Choroid plexus epithelial cell (primary cell): ENCODE results near the gene SLC6A8.
"Not testable (repeated sequence)": the region's sequence is repeated elsewhere in the genome, so short reads cannot be mapped to it uniquely, and the experiment has no call there.

ENCODE experiments used
- DNase-seq: peaks from one replicate; pipeline ENCODE4 v3.0.0-alpha.2; 2010; ENCODE audit warnings: low read depth
- H3K4me3 ChIP-seq: 2 replicates; pipeline ENCODE4 v1.5.1; 2011; ENCODE audit warnings: low read depth, mild to moderate bottlenecking, control low read depth, low read length, moderate library complexity
- TF ChIP-seq, protein P1 (sequence below): conservative IDR thresholded peaks from 2 replicates; pipeline ENCODE4 v1.5.1; 2011; ENCODE audit warnings: low read depth, mild to moderate bottlenecking, control low read depth, inconsistent platforms, low read length, moderate library complexity

Gene SLC6A8

DNA sequence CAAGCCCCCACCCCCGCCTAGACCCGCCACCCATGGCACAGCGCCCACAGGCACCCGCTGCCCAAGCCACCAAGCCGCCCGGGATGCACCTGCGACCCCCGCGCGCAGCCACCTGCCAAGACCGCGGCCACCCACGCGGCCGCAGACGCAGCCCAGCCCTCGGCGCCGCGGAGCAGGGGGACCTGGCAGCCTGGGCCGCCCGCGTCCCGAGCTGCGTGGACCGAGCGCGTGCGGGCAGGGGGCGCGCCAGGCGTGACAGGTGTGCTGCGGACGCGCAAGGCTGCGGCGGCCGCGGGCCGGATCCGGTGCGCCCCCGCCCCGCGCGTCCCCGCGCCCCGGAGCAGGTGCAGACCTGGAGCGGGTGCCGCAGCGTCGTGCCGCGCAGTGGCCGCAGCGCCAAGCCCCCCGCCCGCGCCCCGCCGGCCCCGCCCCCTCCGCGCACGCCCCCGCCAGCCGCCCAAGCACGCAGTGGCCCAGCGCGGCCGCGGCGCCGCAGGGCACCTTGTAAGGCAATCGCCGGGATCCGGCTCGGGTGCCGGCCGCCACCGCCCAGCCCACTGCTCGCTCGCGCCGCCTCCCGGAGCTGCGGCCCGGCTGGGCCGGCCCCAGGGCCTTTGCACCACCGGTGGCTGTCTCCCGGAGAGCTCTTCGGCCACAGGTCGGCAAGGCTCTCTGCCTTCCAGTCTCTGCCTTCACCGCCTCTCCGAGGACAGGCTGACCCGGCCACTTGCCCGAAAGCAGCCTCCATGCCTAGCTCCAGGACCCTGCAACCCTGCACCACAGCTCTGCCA lies 14.1 kb upstream of the SLC6A8 start, which contains the start of gene PNCK:
Gene PNCK, minus strand, starts transcription at position 386 of the 791 bp plus-strand sequence. CDS start 737 bp downstream, outside the sequence.
- TF ChIP-seq, protein P1, sequence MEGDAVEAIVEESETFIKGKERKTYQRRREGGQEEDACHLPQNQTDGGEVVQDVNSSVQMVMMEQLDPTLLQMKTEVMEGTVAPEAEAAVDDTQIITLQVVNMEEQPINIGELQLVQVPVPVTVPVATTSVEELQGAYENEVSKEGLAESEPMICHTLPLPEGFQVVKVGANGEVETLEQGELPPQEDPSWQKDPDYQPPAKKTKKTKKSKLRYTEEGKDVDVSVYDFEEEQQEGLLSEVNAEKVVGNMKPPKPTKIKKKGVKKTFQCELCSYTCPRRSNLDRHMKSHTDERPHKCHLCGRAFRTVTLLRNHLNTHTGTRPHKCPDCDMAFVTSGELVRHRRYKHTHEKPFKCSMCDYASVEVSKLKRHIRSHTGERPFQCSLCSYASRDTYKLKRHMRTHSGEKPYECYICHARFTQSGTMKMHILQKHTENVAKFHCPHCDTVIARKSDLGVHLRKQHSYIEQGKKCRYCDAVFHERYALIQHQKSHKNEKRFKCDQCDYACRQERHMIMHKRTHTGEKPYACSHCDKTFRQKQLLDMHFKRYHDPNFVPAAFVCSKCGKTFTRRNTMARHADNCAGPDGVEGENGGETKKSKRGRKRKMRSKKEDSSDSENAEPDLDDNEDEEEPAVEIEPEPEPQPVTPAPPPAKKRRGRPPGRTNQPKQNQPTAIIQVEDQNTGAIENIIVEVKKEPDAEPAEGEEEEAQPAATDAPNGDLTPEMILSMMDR: no peak
- no peak for DNase-seq

DNA sequence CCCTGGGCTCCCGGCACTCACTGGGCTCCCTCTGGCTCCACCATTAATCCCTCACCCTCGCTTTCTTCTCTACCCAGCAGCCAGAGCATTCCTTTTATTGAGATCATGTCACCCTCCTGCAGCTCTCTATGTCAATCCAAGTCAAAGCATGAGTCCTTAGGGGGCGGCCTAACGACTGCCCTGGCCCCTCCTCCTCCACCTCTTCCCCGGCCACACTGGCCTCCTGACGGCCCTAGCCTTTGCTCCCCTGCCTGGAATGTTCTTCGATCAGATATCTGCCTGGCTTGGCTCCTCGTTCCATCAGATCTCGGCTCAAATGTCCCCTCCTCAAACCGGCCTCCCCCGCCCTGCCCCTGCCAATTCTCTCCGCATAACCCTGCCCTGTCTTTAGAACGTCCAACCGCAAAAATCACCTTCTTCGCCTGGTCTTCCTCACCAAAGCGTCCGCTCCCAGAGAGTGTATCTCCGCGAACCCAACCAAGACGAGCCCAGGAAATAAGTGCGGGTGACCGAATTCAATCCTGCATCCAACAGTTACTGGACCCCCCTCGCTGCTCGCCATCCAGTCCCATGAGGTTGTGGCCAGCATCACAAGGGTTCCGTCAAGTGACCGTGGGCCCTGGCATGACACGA lies 13.4 kb upstream of the SLC6A8 start:
- TF ChIP-seq, protein P1: no peak
- no peak for DNase-seq

More for the DNA sequence above, 14.1 kb upstream of the SLC6A8 start, which contains the start of gene PNCK:
- no peak within 1 kb of the TSS for H3K4me3 ChIP-seq

DNA sequence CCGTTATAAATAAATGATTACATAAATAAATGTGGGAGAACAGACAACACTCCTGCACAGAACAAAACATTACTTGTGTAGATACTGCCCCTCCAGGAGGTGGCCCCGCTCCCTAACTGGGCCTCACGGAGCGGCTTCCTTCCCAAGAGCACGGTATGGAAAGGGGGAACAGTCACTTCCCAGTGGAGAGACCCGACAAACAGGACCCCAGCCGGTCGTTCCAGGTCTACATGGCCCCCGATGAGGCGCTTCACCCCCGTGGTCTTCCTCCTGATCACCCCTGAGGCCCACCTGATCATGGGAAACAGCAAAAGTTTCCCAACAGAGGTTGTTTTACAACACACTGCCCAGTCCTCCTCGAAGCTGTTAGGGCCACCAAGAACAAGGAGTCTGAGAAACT lies 6.6 kb upstream of the SLC6A8 start:
- TF ChIP-seq, protein P1: no peak
- H3K4me3 ChIP-seq: no peak overlapping the region
- no peak for DNase-seq

More for the DNA sequence above, 13.4 kb upstream of the SLC6A8 start:
- no peak overlapping the region for H3K4me3 ChIP-seq

DNA sequence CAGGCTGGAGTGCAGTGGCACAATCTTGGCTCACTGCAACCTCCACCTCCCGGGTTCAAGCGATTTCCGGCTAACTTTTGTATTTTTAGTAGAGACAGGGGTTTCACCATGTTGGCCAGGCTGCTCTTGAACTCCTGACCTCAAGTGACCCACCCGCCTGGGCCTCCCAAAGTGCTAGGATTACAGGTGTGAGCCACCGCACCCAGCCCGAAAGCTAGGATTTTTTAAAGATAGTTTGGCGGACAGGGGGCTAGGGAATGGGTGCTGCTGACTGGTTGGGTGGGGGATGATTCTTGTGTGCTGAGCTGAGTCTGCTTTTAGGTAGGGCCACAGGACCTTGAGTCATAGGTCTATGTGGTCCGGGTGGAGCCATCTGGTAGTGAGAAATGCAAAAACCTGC lies 4.2 kb upstream of the SLC6A8 start:
- not testable (repeated sequence) for H3K4me3 ChIP-seq, DNase-seq

DNA sequence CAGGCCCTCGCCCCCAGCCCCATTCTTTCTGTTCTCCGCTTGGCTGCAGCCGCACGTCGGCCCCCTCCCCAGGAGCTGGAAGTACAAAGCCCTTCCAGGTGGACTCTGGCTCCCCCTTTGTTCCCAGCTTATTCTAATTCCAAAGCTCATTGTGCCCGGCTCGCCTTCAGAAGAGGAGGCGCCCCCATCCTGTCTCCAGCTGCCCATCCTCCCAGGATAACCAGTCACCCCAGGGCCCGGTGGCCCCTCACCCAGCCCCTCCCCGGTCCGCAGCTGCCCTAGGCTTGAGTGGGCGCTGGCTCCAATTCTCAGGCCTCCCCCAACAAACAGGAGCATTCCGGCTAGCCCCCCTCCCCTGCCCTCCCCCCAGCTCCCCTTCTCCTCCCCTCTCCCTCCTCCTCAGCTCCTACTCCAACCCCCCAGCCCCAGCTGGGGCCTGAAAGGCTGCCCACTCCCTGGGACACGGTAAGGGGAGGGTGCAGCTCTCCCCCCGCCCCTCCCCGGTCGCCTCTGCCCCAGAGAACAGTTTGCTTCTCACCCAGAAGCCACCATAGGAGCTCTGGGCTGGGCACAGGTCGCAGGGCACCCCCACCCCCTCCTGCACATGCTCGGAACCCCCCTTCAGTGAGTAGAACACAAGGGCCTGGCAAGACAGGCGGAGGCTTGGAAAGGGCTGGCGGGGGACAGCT lies 3.1 kb upstream of the SLC6A8 start:
- DNase-seq: no peak
- TF ChIP-seq, protein P1: no peak
- H3K4me3 ChIP-seq: no peak overlapping the region

DNA sequence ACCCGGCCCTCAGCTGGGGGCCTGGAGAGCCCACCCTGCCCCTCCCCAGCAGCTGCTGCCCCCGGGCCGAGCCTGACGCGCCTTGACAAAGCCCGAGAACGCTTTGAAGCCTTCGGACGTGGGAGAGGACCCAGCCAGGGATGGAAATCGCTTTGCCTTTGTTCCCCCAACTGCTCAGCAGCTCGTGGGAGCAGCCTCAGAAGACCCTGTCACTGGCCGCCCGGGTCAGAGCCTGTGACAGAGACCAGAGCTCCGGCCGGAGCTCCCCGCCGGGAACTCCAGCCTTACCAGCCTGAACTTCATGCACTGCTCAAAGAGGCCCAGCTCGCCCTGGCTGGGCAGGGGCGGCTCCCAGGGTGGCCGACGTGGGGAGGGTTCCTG lies 2.6 kb upstream of the SLC6A8 start:
- TF ChIP-seq, protein P1: no peak
- no peak overlapping the region for H3K4me3 ChIP-seq
- DNase-seq: no peak
